ENCODE measurements around the gene TAS1R1.

The TAS1R1 gene

DNA sequence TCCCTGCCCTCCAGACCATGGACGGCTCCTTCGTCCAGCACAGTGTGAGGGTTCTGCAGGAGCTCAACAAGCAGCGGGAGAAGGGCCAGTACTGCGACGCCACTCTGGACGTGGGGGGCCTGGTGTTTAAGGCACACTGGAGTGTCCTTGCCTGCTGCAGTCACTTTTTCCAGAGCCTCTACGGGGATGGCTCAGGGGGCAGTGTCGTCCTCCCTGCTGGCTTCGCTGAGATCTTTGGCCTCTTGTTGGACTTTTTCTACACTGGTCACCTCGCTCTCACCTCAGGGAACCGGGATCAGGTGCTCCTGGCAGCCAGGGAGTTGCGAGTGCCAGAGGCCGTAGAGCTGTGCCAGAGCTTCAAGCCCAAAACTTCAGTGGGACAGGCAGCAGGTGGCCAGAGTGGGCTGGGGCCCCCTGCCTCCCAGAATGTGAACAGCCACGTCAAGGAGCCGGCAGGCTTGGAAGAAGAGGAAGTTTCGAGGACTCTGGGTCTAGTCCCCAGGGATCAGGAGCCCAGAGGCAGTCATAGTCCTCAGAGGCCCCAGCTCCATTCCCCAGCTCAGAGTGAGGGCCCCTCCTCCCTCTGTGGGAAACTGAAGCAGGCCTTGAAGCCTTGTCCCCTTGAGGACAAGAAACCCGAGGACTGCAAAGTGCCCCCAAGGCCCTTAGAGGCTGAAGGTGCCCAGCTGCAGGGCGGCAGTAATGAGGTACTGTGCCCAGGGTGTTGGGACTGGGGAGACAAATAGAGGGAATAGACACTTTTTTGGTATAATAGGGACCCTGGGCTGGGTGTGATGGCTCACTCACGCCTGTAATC is 25.7 kb downstream of the TAS1R1 start:
- no peaks in the 10 kb centered on the region for H3K9me3 ChIP-seq (ENCODE audit: insufficient read depth, low read length)
- H4K20me1 ChIP-seq (ENCODE audit: low read depth, low read length) = no peaks in the 10 kb centered on the region
- peak overlapping the region; percentile 83 for H3K4me2 ChIP-seq (ENCODE audit: low read depth, low read length, poor library complexity, severe bottlenecking)
- H3K9ac ChIP-seq (ENCODE audit: low read length) = peak overlapping the region; percentile 82
- TF ChIP-seq, protein P1, sequence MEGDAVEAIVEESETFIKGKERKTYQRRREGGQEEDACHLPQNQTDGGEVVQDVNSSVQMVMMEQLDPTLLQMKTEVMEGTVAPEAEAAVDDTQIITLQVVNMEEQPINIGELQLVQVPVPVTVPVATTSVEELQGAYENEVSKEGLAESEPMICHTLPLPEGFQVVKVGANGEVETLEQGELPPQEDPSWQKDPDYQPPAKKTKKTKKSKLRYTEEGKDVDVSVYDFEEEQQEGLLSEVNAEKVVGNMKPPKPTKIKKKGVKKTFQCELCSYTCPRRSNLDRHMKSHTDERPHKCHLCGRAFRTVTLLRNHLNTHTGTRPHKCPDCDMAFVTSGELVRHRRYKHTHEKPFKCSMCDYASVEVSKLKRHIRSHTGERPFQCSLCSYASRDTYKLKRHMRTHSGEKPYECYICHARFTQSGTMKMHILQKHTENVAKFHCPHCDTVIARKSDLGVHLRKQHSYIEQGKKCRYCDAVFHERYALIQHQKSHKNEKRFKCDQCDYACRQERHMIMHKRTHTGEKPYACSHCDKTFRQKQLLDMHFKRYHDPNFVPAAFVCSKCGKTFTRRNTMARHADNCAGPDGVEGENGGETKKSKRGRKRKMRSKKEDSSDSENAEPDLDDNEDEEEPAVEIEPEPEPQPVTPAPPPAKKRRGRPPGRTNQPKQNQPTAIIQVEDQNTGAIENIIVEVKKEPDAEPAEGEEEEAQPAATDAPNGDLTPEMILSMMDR (IDR thresholded peaks at IDR 0.05; ENCODE audit: insufficient read depth, low read length, poor library complexity, severe bottlenecking) = no peak
- no peak for TF ChIP-seq EZH2phosphoT487 (conservative IDR thresholded peaks at IDR 0.05; ENCODE audit: low read length)
- H3F3A ChIP-seq (ENCODE audit: insufficient read depth) = no peaks in the 10 kb centered on the region
- H3K9me2 ChIP-seq (replicated peaks; ENCODE audit: insufficient read depth, low read length) = no peaks in the 10 kb centered on the region
- peaks cover 13% of the 10 kb centered on the region; the same call in 1 of the 2 replicates for H3K79me2 ChIP-seq (ENCODE audit: insufficient read depth, low read length)
- no peaks in the 10 kb centered on the region for H3K27me3 ChIP-seq (ENCODE audit: low read length)
- peak overlapping the region; percentile 29 for H2AFZ ChIP-seq (ENCODE audit: low read depth, low read length, severe bottlenecking)
- H3K36me3 ChIP-seq (ENCODE audit: low read length) = no peaks in the 10 kb centered on the region
- H3K27ac ChIP-seq (ENCODE audit: low read depth, low read length) = no peak overlapping the region
- peak overlapping the region; percentile 81 for H3K4me3 ChIP-seq (ENCODE audit: insufficient read depth, low read length, poor library complexity, severe bottlenecking)

DNA sequence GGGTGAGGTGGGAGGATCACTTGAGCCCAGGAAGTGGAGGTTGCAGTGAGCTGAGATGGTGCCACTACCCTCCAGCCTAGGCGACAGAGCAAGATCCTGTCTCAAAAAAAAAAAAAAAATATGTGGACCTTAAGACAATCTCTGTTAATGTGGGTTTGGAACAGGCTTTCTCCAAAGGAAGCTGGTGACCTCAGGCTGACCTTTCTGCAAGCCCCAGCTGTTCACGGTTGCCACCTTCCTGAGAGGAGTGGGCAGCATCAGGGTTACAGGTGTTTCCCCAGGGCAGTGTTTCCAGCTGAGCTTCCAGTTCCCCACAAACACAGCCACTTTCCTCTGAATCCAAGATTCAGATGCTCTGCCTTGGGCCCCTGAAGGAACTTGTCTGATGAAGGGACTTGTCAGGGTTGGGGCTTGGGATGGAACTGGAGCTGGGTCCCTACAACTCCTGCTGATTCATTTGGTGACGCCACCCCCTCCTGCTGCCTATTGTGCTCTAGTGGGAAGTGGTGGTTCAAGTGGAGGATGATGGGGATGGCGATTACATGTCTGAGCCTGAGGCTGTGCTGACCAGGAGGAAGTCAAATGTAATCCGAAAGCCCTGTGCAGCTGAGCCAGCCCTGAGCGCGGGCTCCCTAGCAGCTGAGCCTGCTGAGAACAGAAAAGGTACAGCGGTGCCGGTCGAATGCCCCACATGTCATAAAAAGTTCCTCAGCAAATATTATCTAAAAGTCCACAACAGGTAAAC is 26.6 kb downstream of the TAS1R1 start:
- H3K9me2 ChIP-seq (replicated peaks; ENCODE audit: insufficient read depth, low read length) = no peaks in the 10 kb centered on the region
- H4K20me1 ChIP-seq (ENCODE audit: low read depth, low read length) = no peaks in the 10 kb centered on the region
- no peaks in the 10 kb centered on the region for H3K36me3 ChIP-seq (ENCODE audit: low read length)
- H3F3A ChIP-seq (ENCODE audit: insufficient read depth) = no peaks in the 10 kb centered on the region
- no peak overlapping the region for H3K27ac ChIP-seq (ENCODE audit: low read depth, low read length)
- TF ChIP-seq, protein P1 (IDR thresholded peaks at IDR 0.05; ENCODE audit: insufficient read depth, low read length, poor library complexity, severe bottlenecking) = no peak
- TF ChIP-seq EZH2phosphoT487 (conservative IDR thresholded peaks at IDR 0.05; ENCODE audit: low read length) = no peak
- H3K27me3 ChIP-seq (ENCODE audit: low read length) = no peaks in the 10 kb centered on the region
- H3K79me2 ChIP-seq (ENCODE audit: insufficient read depth, low read length) = peaks cover 13% of the 10 kb centered on the region; the same call in 1 of the 2 replicates
- peak overlapping the region; percentile 33 for H3K4me2 ChIP-seq (ENCODE audit: low read depth, low read length, poor library complexity, severe bottlenecking)
- no peak overlapping the region for H2AFZ ChIP-seq (ENCODE audit: low read depth, low read length, severe bottlenecking)
- peak overlapping the region; percentile 82; the same call in 1 of the 2 replicates for H3K9ac ChIP-seq (ENCODE audit: low read length)
- no peaks in the 10 kb centered on the region for H3K9me3 ChIP-seq (ENCODE audit: insufficient read depth, low read length)
- H3K4me3 ChIP-seq (ENCODE audit: insufficient read depth, low read length, poor library complexity, severe bottlenecking) = no peak overlapping the region

DNA sequence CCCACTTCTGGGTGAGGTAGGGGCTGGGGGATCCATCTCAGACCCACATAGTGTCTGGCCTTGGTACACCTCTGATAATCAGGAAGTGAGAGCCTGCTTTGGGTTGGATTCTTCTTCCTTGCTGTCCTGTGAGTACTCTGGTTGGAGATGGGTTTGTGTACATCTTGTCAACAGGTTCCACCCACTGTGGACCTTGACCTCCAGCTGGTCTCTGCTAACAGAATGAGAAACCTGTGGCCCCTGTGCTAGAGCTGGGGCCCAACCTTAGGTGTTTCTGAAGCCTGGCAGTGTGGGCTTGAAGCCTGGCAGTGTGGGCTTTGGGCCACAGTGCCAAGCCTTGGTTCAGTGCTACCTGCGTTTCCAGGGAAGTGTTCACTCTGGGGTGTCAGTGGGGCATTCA is 27.3 kb downstream of the TAS1R1 start:
- Histone ChIP-seq H3K4me2 (ENCODE audit: low read depth, low read length, poor library complexity, severe bottlenecking) (peak overlapping the region; percentile 2), H4K20me1 (ENCODE audit: low read depth, low read length) (no peaks in the 10 kb centered on the region), H3K36me3 (ENCODE audit: low read length) (no peaks in the 10 kb centered on the region), H3K4me3 (ENCODE audit: insufficient read depth, low read length, poor library complexity, severe bottlenecking) (no peak overlapping the region), H3F3A (ENCODE audit: insufficient read depth) (no peaks in the 10 kb centered on the region), H3K9me2 (replicated peaks; ENCODE audit: insufficient read depth, low read length) (no peaks in the 10 kb centered on the region), H3K9me3 (ENCODE audit: insufficient read depth, low read length) (no peaks in the 10 kb centered on the region), H3K27me3 (ENCODE audit: low read length) (no peaks in the 10 kb centered on the region), H3K27ac (ENCODE audit: low read depth, low read length) (no peak overlapping the region), H3K79me2 (ENCODE audit: insufficient read depth, low read length) (peaks cover 13% of the 10 kb centered on the region; the same call in 1 of the 2 replicates), H3K9ac (ENCODE audit: low read length) (no peak overlapping the region), H2AFZ (ENCODE audit: low read depth, low read length, severe bottlenecking) (no peak overlapping the region)
- TF ChIP-seq, protein P1 (IDR thresholded peaks at IDR 0.05; ENCODE audit: insufficient read depth, low read length, poor library complexity, severe bottlenecking) = no peak
- no peak for TF ChIP-seq EZH2phosphoT487 (conservative IDR thresholded peaks at IDR 0.05; ENCODE audit: low read length)
